B cell (primary cell): ENCODE data around the gene ZNF333. TPM values are rescaled to one million over a fixed set of nuclear protein-coding genes. Genes with fewer than 3 reads are reported as not detected.

ENCODE experiments used
- ATAC-seq: fragments of 200-7000 bp; cut with Tn5 transposase; one replicate; pipeline ENCODE4 v1.10.0; 2021; ENCODE audit warnings: low read depth, mild to moderate bottlenecking, moderate number of reproducible peaks, moderate library complexity
- CTCF ChIA-PET: fragments of 350-600 bp; sonication (Branson Sonifier 250); formaldehyde crosslinking; loops from one replicate; lab custom pipeline; 2021; ENCODE audit warnings: antibody characterized with exemption, inconsistent platforms; lab: Charles Lee
- POLR2A ChIA-PET: fragments of 350-600 bp; sonication (Branson Sonifier 250); formaldehyde crosslinking; loops from one replicate; lab custom pipeline; 2021; ENCODE audit warnings: antibody characterized with exemption; lab: Charles Lee
- DNase-seq: peaks from one replicate; pipeline ENCODE4 v3.0.0; 2013
- H2AFZ ChIP-seq: 2 replicates; pipeline ENCODE4 v1.6.1; 2012; ENCODE audit warnings: mild to moderate bottlenecking, low read depth, low read length; ENCODE audit not compliant: insufficient read depth, poor library complexity, severe bottlenecking
- H3K27ac ChIP-seq, 2 donors: 1 replicate in 1 of 2; 2 replicates in 1 of 2; pipeline ENCODE4 v1.5.1; 2012 to 2013; ENCODE audit warnings: low read length in 2 of 2, mild to moderate bottlenecking in 2 of 2, moderate library complexity in 1 of 2
- H3K27me3 ChIP-seq, 4 experiments: fragments of 200-600 bp in 1 of 4; sonication (generic) in 1 of 4; replicated peaks in 1 of 4; 1 replicate in 2 of 4; 2 replicates in 2 of 4; pipeline versions ENCODE4 v1.6.1 to v1.7.0; 2013 to 2016; ENCODE audit warnings: low read length in 3 of 4, mild to moderate bottlenecking in 2 of 4, mixed read lengths in 1 of 4, moderate library complexity in 1 of 4; ENCODE audit not compliant: insufficient read depth in 4 of 4, control insufficient read depth in 3 of 4; ENCODE audit errors: control extremely low read depth in 1 of 4
- H3K36me3 ChIP-seq, 2 experiments: replicated peaks in 1 of 2; 1 replicate in 1 of 2; 2 replicates in 1 of 2; pipeline versions ENCODE4 v1.6.1 to v1.7.1; 2013; ENCODE audit warnings: low read length in 1 of 2; ENCODE audit not compliant: insufficient read depth in 2 of 2, control insufficient read depth in 1 of 2; ENCODE audit errors: control extremely low read depth in 1 of 2, extremely low read depth in 1 of 2
- H3K4me1 ChIP-seq, 2 donors: fragments of 200-600 bp in 1 of 2; sonication (generic) in 1 of 2; 1 replicate in 1 of 2; 2 replicates in 1 of 2; pipeline versions ENCODE4 v1.5.1 to v1.6.1; 2013 to 2017; ENCODE audit warnings: low read length in 2 of 2; ENCODE audit not compliant: control insufficient read depth in 2 of 2, insufficient read depth in 2 of 2
- H3K4me2 ChIP-seq: replicated peaks from 2 replicates; pipeline ENCODE3; 2012; ENCODE audit warnings: mild to moderate bottlenecking, low read depth, low read length; ENCODE audit not compliant: poor library complexity, severe bottlenecking
- H3K4me3 ChIP-seq, 5 experiments: fragments of 200-600 bp in 1 of 5; sonication (generic) in 1 of 5; 1 replicate in 3 of 5; 2 replicates in 2 of 5; pipeline versions ENCODE4 v1.5.1 to v1.7.0; 2011 to 2016; ENCODE audit warnings: low read length in 4 of 5, mild to moderate bottlenecking in 4 of 5, low read depth in 2 of 5, control low read depth in 1 of 5, moderate library complexity in 1 of 5; ENCODE audit not compliant: insufficient read depth in 1 of 5; ENCODE audit errors: control extremely low read depth in 1 of 5, extremely low read depth in 1 of 5
- H3K79me2 ChIP-seq: fragments of 200-600 bp; sonication (generic); one replicate; pipeline ENCODE4 v1.6.0; 2016; ENCODE audit warnings: low read length; ENCODE audit not compliant: control insufficient read depth, insufficient read depth
- H3K9ac ChIP-seq: fragments of 200-600 bp; sonication (generic); 2 replicates; pipeline ENCODE4 v1.6.1; 2017; ENCODE audit warnings: mild to moderate bottlenecking, low read length, moderate library complexity
- H3K9me3 ChIP-seq, 3 donors: one replicate each; pipeline versions ENCODE4 v1.6.1 to v1.7.1; 2013; ENCODE audit warnings: low read length in 2 of 3; ENCODE audit not compliant: control insufficient read depth in 2 of 3, insufficient read depth in 1 of 3; ENCODE audit errors: control extremely low read depth in 1 of 3
- H4K20me1 ChIP-seq: 2 replicates; pipeline ENCODE4 v1.6.0; 2012; ENCODE audit warnings: mild to moderate bottlenecking, low read length; ENCODE audit not compliant: insufficient read depth, control insufficient read depth, poor library complexity, severe bottlenecking
- H3K27ac Mint-ChIP-seq: one replicate; pipeline ENCODE4 v1.8.0; 2021; ENCODE audit warnings: mixed read lengths
- H3K27me3 Mint-ChIP-seq: one replicate; pipeline ENCODE4 v1.8.0; 2021; ENCODE audit warnings: mixed read lengths
- H3K4me1 Mint-ChIP-seq: one replicate; pipeline ENCODE4 v1.8.0; 2021; ENCODE audit warnings: mixed read lengths
- H3K4me3 Mint-ChIP-seq: one replicate; pipeline ENCODE4 v1.8.0; 2021; ENCODE audit warnings: mixed read lengths
- H3K9me3 Mint-ChIP-seq: one replicate; pipeline ENCODE4 v1.8.0; 2022; ENCODE audit warnings: mixed read lengths; ENCODE audit not compliant: insufficient read depth
- CTCF ChIP-seq: fragments of 200-600 bp; IDR thresholded peaks from one replicate; pipeline ENCODE4 v1.8.0; 2022; ENCODE audit warnings: antibody characterized with exemption, mild to moderate bottlenecking
- EZH2 ChIP-seq: IDR thresholded peaks from 2 replicates; pipeline ENCODE4 v1.6.1; 2012; ENCODE audit warnings: borderline replicate concordance, low read depth, mild to moderate bottlenecking, moderate library complexity, low read length; ENCODE audit not compliant: insufficient read depth, poor library complexity, severe bottlenecking
- WGBS: methylation state at CpG from one replicate; pipeline ENCODE4 v1.1.5; 2013; ENCODE audit warnings: missing lambda C conversion rate; ENCODE audit not compliant: insufficient coverage; 5-methylcytosine and 5-hydroxymethylcytosine counted together
- intact Hi-C: fragments of 100-400 bp; cut with micrococcal nuclease; formaldehyde crosslinking; loops from one replicate; pipeline ENCODE4 v1.10.0; 2022
- polyA plus RNA-seq: library from polyadenylated mRNA; depleted of rRNA; stranded (reverse); fragments of >200 nt; gene quantifications from 2 replicates; pipeline ENCODE4 v1.2.3, GENCODE V29; 2012
- total RNA-seq, 2 donors: library from RNA; stranded (reverse); fragments of 120-200 nt in 1 of 2; gene quantifications; 1 replicate in 1 of 2; 2 replicates in 1 of 2; pipeline versions ENCODE4 v1.2.3 to v1.2.4, GENCODE V29; 2013 to 2022

Gene ZNF333
- total and polyA plus RNA-seq, 2 donors (not counting 1 experiment from before 2014, with no cell fraction given): 23.2 to 36.9 TPM

GRCh38 chr19:14655726-14656125 lies 34.1 kb upstream of the ZNF333 start:
- H3K27me3 ChIP-seq: no peaks in the 10 kb centered on the region
- no peak overlapping the region for H3K9ac ChIP-seq
- CTCF ChIA-PET: no interaction called here
- intact Hi-C loops: no loop called here
- ATAC-seq: no peak
- no peak overlapping the region for H3K4me2 ChIP-seq
- TF ChIP-seq CTCF (no peak), EZH2 (no peak)
- no peaks in the 10 kb centered on the region for H3K4me1 ChIP-seq
- H3K79me2 ChIP-seq: no peaks in the 10 kb centered on the region
- peaks cover 4% of the 10 kb centered on the region for H3K27me3 Mint-ChIP-seq
- no peaks in the 10 kb centered on the region for H3K9me3 Mint-ChIP-seq
- H4K20me1 ChIP-seq: no peaks in the 10 kb centered on the region
- no peak for DNase-seq
- WGBS: 78% methylated on average over 8 of the region's 11 CpGs
- no peaks in the 10 kb centered on the region for H3K9me3 ChIP-seq
- POLR2A ChIA-PET: no interaction called here
- no peak overlapping the region for H3K4me3 Mint-ChIP-seq
- peaks cover 2% of the 10 kb centered on the region for H3K4me1 Mint-ChIP-seq
- no peak overlapping the region for H2AFZ ChIP-seq
- H3K4me3 ChIP-seq: no peak overlapping the region
- no peak overlapping the region for H3K27ac Mint-ChIP-seq
- no peak overlapping the region for H3K27ac ChIP-seq
- H3K36me3 ChIP-seq: no peaks in the 10 kb centered on the region

- 90% methylated on average over 2 of the region's 6 CpGs for WGBS
- Histone ChIP-seq H3K36me3 (no peaks in the 10 kb centered on the region), H3K4me3 (no peak overlapping the region), H3K9ac (no peak overlapping the region), H3K79me2 (no peaks in the 10 kb centered on the region), H3K27me3 (no peaks in the 10 kb centered on the region), H3K9me3 (no peaks in the 10 kb centered on the region), H2AFZ (no peak overlapping the region), H3K4me2 (no peak overlapping the region), H4K20me1 (no peaks in the 10 kb centered on the region), H3K4me1 (peaks cover 8% of the 10 kb centered on the region in 2 donors), H3K27ac (no peak overlapping the region)
- H3K4me1 Mint-ChIP-seq: peaks cover 13% of the 10 kb centered on the region
- H3K9me3 Mint-ChIP-seq: no peaks in the 10 kb centered on the region
- ChIA-PET CTCF (interaction anchor here (0.7 to 0.9 kb wide), 2 partner anchors 20 to 31 kb away, joined by 4 read pairs; no protein-coding TSS in a partner anchor), POLR2A (interaction anchor here (0.7 kb wide), 1 partner anchor 14 kb away, joined by 8 read pairs; no protein-coding TSS in a partner anchor)
- no peaks in the 10 kb centered on the region for H3K27me3 Mint-ChIP-seq
- H3K27ac Mint-ChIP-seq: no peak overlapping the region
- no peak for TF ChIP-seq EZH2
- TF ChIP-seq CTCF: no peak
- intact Hi-C loops: no loop called here
- DNase-seq: no peak
- no peak overlapping the region for H3K4me3 Mint-ChIP-seq
- no peak for ATAC-seq
Observed at GRCh38 chr19:14659874-14660489, 29.9 kb upstream of the ZNF333 start.
